ENCODE measurements around the gene RASSF1. TPM values are rescaled to one million over a fixed set of nuclear protein-coding genes. Genes with fewer than 3 reads are reported as not detected.

RASSF1 gene
- total and polyA plus RNA-seq, 2 of the 13 experiments (the other 11 are each of a cell fraction or from before 2014, with no cell fraction given) = 10.2 to 27.5 TPM

DNA sequence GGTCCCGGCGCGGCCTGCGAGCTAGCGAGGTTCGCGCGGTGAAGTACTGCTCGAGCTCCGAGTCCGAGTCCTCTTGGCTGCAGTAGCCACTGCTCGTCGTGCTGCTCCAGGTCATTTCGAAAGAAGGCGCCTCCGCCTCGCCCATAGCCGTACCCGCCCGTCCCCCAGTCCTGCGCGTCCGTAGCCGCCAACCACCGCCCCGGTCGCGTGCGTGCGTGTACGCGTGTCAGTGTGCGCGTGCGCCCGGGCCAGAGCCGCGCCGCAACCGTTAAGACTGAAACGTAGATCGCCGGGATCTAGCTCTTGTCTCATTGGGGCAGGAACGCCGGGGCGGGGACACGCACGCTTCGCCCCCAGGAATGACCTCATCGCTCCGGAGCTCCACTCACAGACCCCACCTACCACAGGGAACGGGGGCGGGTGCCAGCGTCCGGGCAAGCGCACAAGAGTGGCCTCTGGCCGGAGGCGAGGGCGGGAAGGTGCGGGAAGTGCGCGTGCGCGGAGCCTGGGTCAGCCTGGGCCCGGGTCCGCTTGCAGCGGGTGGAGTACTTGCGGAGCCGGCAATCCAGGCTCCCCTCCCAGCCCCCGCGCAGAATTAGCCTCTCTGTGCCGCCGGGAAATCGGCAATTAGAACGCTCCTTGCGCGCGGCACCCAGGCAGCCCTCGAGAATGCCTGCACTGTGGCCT, 3.3 kb downstream of the RASSF1 start (continued):
- TF ChIP-seq, protein P1, sequence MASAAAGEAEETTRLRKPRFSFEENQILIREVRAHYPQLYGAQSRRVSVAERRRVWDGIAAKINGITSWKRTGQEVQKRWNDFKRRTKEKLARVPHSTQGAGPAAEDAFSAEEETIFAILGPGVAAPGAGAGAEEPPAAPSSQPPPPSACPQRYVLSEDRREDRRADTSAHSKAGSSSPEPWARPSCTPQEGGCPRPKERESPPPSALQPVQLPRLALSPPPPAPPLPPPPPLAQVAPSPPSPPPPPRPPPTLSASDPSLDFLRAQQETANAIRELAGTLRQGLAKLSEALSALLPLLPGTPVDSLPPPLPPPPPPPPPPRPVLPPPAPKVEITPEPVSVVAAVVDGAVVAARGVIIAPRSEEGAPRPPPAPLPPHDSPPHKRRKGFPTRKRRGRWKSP (CRISPR knock-in tag; IDR thresholded peaks at IDR 0.05) = peak; percentile 78; the same call in 1 of the 2 replicates
- TF ChIP-seq ZNF343 (CRISPR knock-in tag; IDR thresholded peaks at IDR 0.05) (peak; percentile 68; the same call in 1 of the 2 replicates), EP300 (IDR thresholded peaks at IDR 0.05; ENCODE audit: low read depth in 2 of 2, low read length in 2 of 2) (no peak), EP300 (CRISPR knock-in tag; IDR thresholded peaks at IDR 0.05; ENCODE audit: borderline replicate concordance) (no peak), ZNF430 (CRISPR knock-in tag; IDR thresholded peaks at IDR 0.05) (peak; percentile 98), FOXK1 (CRISPR knock-in tag; IDR thresholded peaks at IDR 0.05; ENCODE audit: borderline replicate concordance, low read depth) (peak; percentile 27; the same call in 1 of the 2 replicates), ZFP62 (CRISPR knock-in tag; IDR thresholded peaks at IDR 0.05) (no peak), EEA1 (CRISPR knock-in tag; IDR thresholded peaks at IDR 0.05; ENCODE audit: borderline replicate concordance) (no peak), ZNF782 (CRISPR knock-in tag; IDR thresholded peaks at IDR 0.05; ENCODE audit: borderline replicate concordance) (peak; percentile 66; the same call in 1 of the 2 replicates), ZNF232 (CRISPR knock-in tag; IDR thresholded peaks at IDR 0.05; ENCODE audit: borderline replicate concordance) (no peak), ZNF496 (CRISPR knock-in tag; IDR thresholded peaks at IDR 0.05; ENCODE audit: insufficient replicate concordance) (no peak)
- TF ChIP-seq, protein P2, sequence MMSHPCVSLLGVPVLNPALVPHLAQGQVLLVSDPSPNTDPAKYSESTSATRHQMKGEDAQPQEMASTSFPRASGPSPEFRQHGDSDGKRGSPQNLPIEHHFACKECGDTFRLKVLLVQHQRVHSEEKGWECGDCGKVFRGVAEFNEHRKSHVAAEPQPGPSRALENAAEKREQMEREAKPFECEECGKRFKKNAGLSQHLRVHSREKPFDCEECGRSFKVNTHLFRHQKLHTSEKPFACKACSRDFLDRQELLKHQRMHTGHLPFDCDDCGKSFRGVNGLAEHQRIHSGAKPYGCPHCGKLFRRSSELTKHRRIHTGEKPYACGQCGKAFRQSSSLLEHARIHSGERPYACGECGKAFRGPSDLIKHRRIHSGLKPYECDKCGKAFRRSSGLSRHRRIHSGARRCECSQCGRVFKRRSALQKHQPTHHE (CRISPR knock-in tag; IDR thresholded peaks at IDR 0.05; ENCODE audit: borderline replicate concordance) = peak; percentile 98; the same call in 1 of the 2 replicates
- TF ChIP-seq, protein P3, sequence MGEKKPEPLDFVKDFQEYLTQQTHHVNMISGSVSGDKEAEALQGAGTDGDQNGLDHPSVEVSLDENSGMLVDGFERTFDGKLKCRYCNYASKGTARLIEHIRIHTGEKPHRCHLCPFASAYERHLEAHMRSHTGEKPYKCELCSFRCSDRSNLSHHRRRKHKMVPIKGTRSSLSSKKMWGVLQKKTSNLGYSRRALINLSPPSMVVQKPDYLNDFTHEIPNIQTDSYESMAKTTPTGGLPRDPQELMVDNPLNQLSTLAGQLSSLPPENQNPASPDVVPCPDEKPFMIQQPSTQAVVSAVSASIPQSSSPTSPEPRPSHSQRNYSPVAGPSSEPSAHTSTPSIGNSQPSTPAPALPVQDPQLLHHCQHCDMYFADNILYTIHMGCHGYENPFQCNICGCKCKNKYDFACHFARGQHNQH (CRISPR knock-in tag; IDR thresholded peaks at IDR 0.05) = 0 out of 2 replicates have a peak, but pooled peaks have one; percentile 37
